Measurements from ENCODE around the gene ADAMTSL4. TPM values are rescaled to one million over a fixed set of nuclear protein-coding genes. Genes with fewer than 3 reads are reported as not detected.
A peak's percentile ranks its signal among the peaks of the same experiment; 100 is the strongest.
"Not testable (repeated sequence)": the region's sequence is repeated elsewhere in the genome, so short reads cannot be mapped to it uniquely, and the experiment has no call there.

Gene ADAMTSL4
- polyA plus RNA-seq, 3 donors, result 12.8 to 17.9 (median 16.9) TPM

DNA sequence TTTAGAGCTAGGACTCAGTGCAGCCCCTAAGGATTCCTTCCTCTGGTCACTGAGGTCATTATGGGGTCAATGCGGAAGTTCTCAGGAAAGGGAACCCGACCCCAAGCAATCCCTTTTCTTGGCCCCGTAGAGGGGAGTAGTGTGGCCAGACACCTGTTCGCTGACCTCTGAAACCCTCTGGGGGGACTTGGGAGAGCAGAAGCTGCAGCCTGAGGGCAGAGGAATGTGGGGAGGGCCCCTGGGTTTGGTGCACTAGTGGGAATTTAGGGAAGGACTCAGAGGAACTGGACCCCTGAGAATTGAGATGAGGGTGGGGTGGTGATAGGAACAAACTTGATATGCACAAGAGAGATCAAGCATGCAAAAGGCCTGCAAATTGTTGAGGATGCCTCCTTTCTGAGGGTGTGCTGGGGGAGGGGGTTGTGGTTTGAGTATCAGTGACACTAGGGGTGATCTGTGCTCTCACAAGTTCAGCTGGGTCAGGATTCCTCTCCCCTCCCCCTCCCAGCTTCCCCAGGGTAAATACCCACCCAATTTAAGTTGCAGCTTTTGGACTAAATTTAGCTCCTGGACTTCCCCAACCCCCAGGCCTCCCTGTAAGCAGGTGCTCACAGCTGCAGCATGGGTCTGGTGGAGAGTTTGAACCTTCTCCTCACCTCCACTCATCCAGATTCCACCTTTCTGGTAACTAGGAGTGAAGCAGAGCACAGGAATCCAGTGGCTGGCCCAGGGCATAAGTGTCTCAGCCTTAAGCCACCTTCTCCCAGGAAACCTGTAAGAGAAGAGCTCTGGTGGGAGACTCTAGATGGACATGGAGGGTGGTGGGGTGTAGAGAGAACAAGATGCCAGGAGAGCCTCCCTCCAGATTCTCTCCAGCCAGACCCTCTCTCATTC is 13.5 kb downstream of the ADAMTSL4 start:
- no peak for DNase-seq (ENCODE audit: extremely low read depth in 1 of 11, low read depth in 9 of 11, low spot score in 4 of 11)

GRCh38 chr1:150563340-150564038 is 14.3 kb downstream of the ADAMTSL4 start:
- no peak for DNase-seq (ENCODE audit: extremely low read depth in 1 of 11, low read depth in 9 of 11, low spot score in 4 of 11)

- DNase-seq (ENCODE audit: extremely low read depth in 1 of 11, low read depth in 9 of 11, low spot score in 4 of 11), result no peak
Observed at GRCh38 chr1:150564051-150564991, 15.1 kb downstream of the ADAMTSL4 start.

DNA sequence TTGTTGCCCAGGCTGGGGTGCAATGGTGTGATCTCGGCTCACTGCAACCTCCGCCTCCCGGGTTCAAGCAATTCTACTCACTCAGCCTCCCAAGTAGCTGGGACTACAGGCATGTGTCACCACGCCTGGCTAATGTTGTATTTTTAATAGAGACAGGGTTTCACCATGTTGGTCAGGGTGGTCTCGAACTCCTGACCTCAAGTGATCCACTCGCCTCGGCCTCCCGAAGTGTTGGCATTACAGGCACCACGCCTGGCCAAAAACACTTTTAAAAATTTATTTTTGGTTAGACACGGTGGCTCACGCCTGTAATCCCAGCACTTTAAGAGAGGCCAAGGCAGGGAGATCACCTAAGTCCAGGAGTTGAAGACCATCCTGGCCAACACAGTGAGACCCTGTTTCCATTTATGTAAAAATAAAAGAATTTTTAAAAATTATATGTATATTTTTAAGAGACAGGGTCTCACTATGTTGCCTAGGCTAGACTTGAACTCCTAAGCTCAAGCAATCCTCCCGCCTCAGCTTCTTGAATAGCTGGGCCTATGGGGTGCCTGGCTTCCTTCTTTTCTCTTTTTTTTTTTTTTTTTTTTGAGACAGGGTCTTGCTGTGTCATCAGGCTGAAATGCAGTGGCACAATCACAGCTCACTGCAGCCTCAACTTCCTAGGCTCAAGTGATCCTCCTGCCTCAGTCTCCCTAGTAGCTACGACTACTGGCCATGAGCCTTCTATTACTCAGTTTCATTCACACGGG is 16.2 kb downstream of the ADAMTSL4 start:
- DNase-seq (ENCODE audit: extremely low read depth in 1 of 11, low read depth in 9 of 11, low spot score in 4 of 11), result not testable (repeated sequence)

DNA sequence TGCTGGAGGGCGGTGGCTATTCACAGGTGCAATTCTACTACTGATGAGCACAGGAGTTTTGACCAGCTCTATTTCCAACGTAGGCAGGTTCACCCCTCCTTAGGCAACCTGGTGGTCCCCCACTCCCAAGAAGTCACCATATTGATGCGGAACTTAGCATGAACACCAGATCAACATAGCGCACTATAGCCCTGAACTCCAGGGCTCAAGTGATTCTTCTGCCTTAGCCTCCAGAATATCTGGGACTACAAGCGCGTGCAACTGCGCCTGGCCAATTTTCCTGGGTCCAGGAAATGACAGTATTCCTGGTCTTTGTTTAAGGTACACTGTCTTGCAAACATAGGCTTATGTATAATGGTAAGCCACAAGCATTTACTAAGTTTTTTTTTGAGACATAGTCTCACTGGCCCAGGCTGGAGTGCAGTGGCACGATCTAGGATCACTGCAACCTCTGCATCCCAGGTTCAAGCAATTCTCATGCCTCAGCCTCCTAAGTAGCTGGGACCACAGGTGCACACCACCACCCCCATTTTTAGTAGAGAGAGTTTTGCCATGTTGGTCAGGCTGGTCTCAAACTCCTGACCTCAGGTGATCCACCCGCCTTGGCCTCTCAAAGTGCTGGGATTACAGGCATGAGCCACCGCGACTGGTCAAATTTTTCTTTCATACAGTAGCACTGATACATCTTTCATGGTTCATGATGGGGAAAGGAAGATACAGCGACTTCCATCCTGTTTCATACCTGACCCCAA is 17.6 kb downstream of the ADAMTSL4 start:
- no peak for DNase-seq (ENCODE audit: extremely low read depth in 1 of 11, low read depth in 9 of 11, low spot score in 4 of 11)

DNA sequence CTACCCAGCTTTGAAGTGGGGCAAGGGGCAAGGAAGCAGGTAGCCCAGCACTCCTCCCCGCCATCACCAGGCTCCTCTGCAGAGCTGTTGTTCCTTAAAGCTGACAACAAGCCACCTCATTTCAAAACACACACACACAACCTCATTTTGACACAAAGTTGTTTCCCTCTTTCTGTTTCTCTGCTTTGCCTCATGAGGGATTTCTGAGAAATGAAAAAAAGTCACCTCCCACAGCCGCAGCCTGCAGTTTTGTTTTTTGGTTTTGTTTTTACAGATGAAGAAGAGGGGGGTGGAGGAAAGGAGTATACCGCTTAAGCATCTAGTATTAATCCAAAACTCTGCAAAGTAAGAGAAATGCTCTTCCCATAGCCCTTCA is 18.1 kb downstream of the ADAMTSL4 start:
- no peak for DNase-seq (ENCODE audit: extremely low read depth in 1 of 11, low read depth in 9 of 11, low spot score in 4 of 11)

GRCh38 chr1:150567717-150568593 is 18.7 kb downstream of the ADAMTSL4 start:
- peak in 8 of 11 donors; percentile 78 to 92 (median 86) for DNase-seq (ENCODE audit: extremely low read depth in 1 of 11, low read depth in 9 of 11, low spot score in 4 of 11)

- no peak for DNase-seq (ENCODE audit: extremely low read depth in 1 of 11, low read depth in 9 of 11, low spot score in 4 of 11)
Observed at GRCh38 chr1:150568594-150568966, 19.4 kb downstream of the ADAMTSL4 start.

DNA sequence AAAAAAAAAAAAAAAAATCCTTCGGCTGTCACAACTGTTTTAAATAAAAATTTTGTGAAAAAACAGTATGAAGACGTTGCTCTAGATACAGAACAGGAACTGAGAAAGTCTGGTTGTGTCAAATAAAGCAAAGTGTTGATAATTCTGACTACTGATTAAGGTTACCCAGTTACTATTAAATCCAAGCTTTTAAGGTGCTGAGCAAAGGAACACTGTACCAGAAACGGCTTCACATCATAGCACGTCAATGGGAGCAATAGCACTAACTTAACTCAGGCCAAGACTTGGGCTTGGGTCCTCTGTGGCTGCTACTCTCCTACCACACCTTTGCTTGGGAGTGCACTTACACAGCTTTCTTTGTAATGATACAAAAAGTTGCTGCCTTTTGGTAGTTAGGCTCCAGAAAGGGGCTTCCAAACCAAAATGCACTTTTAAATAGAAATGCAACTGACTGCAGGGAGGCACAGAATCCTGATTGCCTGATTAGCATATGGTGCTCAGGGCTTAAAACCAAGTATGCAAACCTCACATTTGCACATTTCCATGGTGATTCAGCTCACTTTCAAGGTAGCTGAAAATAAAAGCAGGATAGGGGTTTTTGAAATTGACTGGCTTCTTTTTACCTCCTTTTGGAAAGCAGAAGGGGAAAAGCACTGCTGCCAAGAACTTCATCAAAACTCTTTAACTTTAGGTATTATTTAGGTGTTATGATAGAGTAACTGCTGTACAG is 23.9 kb downstream of the ADAMTSL4 start:
- DNase-seq (ENCODE audit: extremely low read depth in 1 of 11, low read depth in 9 of 11, low spot score in 4 of 11), result no peak

- not testable (repeated sequence) for DNase-seq (ENCODE audit: extremely low read depth in 1 of 11, low read depth in 9 of 11, low spot score in 4 of 11)
Observed at GRCh38 chr1:150573648-150574071, 24.5 kb downstream of the ADAMTSL4 start.

DNA sequence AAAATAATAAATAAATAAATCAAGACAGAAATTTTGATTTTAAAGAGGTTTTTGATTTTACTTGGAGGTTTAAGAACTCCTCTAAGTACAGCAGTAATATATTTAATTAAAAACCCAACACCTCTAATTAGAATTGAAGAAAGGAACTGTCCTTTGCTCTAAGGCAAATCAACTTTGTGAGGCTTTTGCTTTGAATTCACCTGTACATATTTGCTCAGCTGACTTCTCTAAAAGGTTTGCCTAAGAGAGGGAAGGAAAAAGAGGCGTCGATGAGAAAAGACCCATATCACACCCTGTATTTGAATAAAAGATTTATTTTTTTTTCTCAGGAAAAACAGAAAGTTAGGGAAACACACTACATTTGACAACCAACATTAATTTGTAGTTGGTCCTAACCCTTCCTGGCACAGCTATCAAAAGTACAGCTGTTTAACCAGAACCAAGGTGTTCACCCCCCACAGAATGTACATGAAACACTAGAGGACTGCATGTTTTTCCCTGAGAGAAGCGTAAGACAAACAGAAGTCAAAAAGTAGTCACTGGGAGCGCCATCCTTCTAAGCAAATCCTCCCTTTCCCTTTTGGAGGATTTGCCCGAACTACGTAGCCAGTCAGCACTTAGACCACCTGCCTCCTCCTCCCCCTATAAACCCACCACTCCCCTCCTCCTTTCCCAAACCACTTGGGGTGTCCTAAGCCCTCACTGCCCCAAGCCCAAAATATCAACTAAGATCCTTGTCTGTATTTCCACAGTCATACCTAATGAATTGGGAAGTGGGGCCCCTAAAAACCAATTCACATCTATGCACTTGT is 25.3 kb downstream of the ADAMTSL4 start:
- DNase-seq (ENCODE audit: extremely low read depth in 1 of 11, low read depth in 9 of 11, low spot score in 4 of 11), result no peak

- no peak for DNase-seq (ENCODE audit: extremely low read depth in 1 of 11, low read depth in 9 of 11, low spot score in 4 of 11)
Observed at GRCh38 chr1:150575072-150575489, 25.9 kb downstream of the ADAMTSL4 start.

- DNase-seq (ENCODE audit: extremely low read depth in 1 of 11, low read depth in 9 of 11, low spot score in 4 of 11), result no peak
Observed at GRCh38 chr1:150575518-150576366, 26.5 kb downstream of the ADAMTSL4 start.

- no peak for DNase-seq (ENCODE audit: extremely low read depth in 1 of 11, low read depth in 9 of 11, low spot score in 4 of 11)
Observed at GRCh38 chr1:150576367-150576711, 27.1 kb downstream of the ADAMTSL4 start.
